PC-9 (cell line): ENCODE results near the gene RETREG2. TPM values are rescaled to one million over a fixed set of nuclear protein-coding genes. Genes with fewer than 3 reads are reported as not detected.

Experiments used
- BruUV-seq: library from RNA; stranded (reverse); fragments of 400-500 nt; replicated peaks from 2 replicates; lab custom pipeline; 2021; lab: Mats Ljungman, UMichigan
- CTCF ChIA-PET: fragments of 300-600 bp; sonication (Branson Sonifier 250); formaldehyde crosslinking; loops from one replicate; lab custom pipeline; 2022; ENCODE audit warnings: antibody characterized with exemption; lab: Charles Lee
- POLR2A ChIA-PET: fragments of 300-600 bp; sonication (Branson Sonifier 250); formaldehyde crosslinking; loops from one replicate; lab custom pipeline; 2022; ENCODE audit warnings: antibody characterized with exemption; ENCODE audit not compliant: unreplicated experiment; lab: Charles Lee
- DNase-seq, 2 experiments: peaks; one replicate each; pipeline versions ENCODE4 v3.0.0 to v3.0.0-alpha.2; 2015 to 2022; ENCODE audit warnings: mixed read lengths in 1 of 2
- H2AFZ ChIP-seq: fragments of 200-600 bp; sonication (generic); 2 replicates; pipeline ENCODE4 v1.8.1; 2017; ENCODE audit warnings: antibody characterized with exemption
- H3F3A ChIP-seq: fragments of 200-600 bp; sonication (generic); 2 replicates; pipeline ENCODE4 v1.8.1; 2017; ENCODE audit warnings: antibody characterized with exemption, mild to moderate bottlenecking, low read depth; ENCODE audit not compliant: insufficient read depth
- H3K27ac ChIP-seq: fragments of 200-600 bp; sonication (generic); 2 replicates; pipeline ENCODE4 v1.6.1; 2016; ENCODE audit warnings: mixed run types
- H3K27me3 ChIP-seq: fragments of 200-600 bp; sonication (generic); 2 replicates; pipeline ENCODE4 v1.6.1; 2016; ENCODE audit warnings: low read depth, mixed run types; ENCODE audit not compliant: insufficient read depth
- H3K36me3 ChIP-seq: fragments of 200-600 bp; sonication (generic); 2 replicates; pipeline ENCODE4 v1.6.1; 2016; ENCODE audit warnings: low read depth, mixed run types
- H3K4me1 ChIP-seq: fragments of 200-600 bp; sonication (generic); replicated peaks from 2 replicates; pipeline ENCODE4 v1.6.1; 2016; ENCODE audit warnings: mixed run types; ENCODE audit not compliant: insufficient read depth
- H3K4me2 ChIP-seq: fragments of 200-600 bp; sonication (generic); 2 replicates; pipeline ENCODE4 v1.6.1; 2017; ENCODE audit warnings: mixed run types
- H3K4me3 ChIP-seq: fragments of 200-600 bp; sonication (generic); 2 replicates; pipeline ENCODE4 v1.6.1; 2016; ENCODE audit warnings: mixed run types
- H3K79me2 ChIP-seq: fragments of 200-600 bp; sonication (generic); 2 replicates; pipeline ENCODE4 v1.6.1; 2017; ENCODE audit warnings: low read depth, mixed run types
- H3K9me2 ChIP-seq: fragments of 200-600 bp; sonication (generic); 2 replicates; pipeline ENCODE4 v1.8.1; 2017; ENCODE audit warnings: mild to moderate bottlenecking; ENCODE audit not compliant: insufficient read depth
- H3K9me3 ChIP-seq: fragments of 200-600 bp; sonication (generic); 2 replicates; pipeline ENCODE4 v1.8.1; 2016; ENCODE audit warnings: low read depth; ENCODE audit not compliant: insufficient read depth
- H4K20me1 ChIP-seq: fragments of 200-600 bp; sonication (generic); 2 replicates; pipeline ENCODE4 v1.8.1; 2017; ENCODE audit not compliant: insufficient read depth
- EZH2 ChIP-seq: fragments of 200-600 bp; sonication (generic); IDR thresholded peaks from 2 replicates; pipeline ENCODE4 v1.8.0; 2017; ENCODE audit warnings: antibody characterized with exemption, low read depth
- intact Hi-C: fragments of 100-400 bp; cut with micrococcal nuclease; formaldehyde crosslinking; loops from one replicate; pipeline ENCODE4 v1.10.0; 2022; ENCODE audit not compliant: unreplicated experiment
- total RNA-seq: library from RNA; stranded (reverse); gene quantifications from 2 replicates; pipeline ENCODE4 v1.2.3, GENCODE V29; 2021
- TF ChIP-seq, protein P1 (sequence below): fragments of 200-600 bp; sonication (generic); conservative IDR thresholded peaks from 2 replicates; pipeline ENCODE4 v1.6.1; 2017; ENCODE audit warnings: mixed run types, antibody characterized with exemption, mild to moderate bottlenecking, moderate library complexity

Gene RETREG2
- total RNA-seq, 1 experiment from 2014 or later: 84.4 TPM

DNA sequence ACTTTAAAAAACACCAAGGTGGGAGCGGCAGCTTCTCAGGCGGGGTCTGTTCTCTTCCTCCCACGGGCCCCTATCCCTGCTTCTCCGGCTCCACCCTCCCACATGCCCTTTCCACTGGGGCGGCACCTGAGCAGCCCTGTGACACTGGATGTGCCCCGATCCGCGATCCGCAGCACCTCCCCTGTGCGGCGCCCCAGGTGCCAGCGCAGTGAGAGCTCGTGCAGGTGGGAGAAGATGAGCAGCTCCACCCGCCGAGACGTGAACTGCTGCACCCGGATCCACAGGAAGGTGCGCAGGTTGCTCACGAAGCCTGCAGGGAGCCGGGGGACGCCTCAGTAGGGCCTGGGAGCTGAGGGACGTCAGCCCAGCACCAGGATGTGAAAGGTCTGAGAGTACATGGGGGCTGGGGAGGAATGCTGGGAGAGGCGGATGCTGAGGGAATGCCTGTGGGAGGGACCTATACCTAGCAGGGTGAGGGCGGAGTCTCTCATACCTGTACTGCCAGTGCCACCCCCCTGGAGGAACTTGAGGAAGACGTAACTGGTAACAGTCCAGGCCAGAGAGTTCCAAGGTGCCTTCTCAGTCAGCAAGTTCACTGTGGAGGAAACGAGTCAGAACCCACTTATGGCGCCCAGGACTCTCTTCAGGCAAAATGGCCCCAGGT lies 37.9 kb downstream of the RETREG2 start:
- BruUV-seq: no TSS peak
- Histone ChIP-seq H3K36me3 (no peaks in the 10 kb centered on the region), H3F3A (peaks cover 16% of the 10 kb centered on the region; the same call in 1 of the 2 replicates), H3K9me2 (no peaks in the 10 kb centered on the region), H2AFZ (no peak overlapping the region), H3K9me3 (no peaks in the 10 kb centered on the region), H3K27me3 (no peaks in the 10 kb centered on the region), H3K79me2 (peaks cover 7% of the 10 kb centered on the region), H3K4me1 (peaks cover 13% of the 10 kb centered on the region), H3K27ac (no peak overlapping the region), H3K4me2 (no peak overlapping the region), H4K20me1 (no peaks in the 10 kb centered on the region), H3K4me3 (no peak overlapping the region)
- ChIA-PET POLR2A (no interaction called here), CTCF (interaction anchor here (0.5 to 0.6 kb wide), 2 partner anchors 9 to 32 kb away, joined by 3 read pairs; partner anchors contain the start of gene ZFAND2B)
- TF ChIP-seq EZH2: no peak
- TF ChIP-seq, protein P1, sequence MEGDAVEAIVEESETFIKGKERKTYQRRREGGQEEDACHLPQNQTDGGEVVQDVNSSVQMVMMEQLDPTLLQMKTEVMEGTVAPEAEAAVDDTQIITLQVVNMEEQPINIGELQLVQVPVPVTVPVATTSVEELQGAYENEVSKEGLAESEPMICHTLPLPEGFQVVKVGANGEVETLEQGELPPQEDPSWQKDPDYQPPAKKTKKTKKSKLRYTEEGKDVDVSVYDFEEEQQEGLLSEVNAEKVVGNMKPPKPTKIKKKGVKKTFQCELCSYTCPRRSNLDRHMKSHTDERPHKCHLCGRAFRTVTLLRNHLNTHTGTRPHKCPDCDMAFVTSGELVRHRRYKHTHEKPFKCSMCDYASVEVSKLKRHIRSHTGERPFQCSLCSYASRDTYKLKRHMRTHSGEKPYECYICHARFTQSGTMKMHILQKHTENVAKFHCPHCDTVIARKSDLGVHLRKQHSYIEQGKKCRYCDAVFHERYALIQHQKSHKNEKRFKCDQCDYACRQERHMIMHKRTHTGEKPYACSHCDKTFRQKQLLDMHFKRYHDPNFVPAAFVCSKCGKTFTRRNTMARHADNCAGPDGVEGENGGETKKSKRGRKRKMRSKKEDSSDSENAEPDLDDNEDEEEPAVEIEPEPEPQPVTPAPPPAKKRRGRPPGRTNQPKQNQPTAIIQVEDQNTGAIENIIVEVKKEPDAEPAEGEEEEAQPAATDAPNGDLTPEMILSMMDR: no peak
- no peak for DNase-seq
- intact Hi-C loops: no loop called here

DNA sequence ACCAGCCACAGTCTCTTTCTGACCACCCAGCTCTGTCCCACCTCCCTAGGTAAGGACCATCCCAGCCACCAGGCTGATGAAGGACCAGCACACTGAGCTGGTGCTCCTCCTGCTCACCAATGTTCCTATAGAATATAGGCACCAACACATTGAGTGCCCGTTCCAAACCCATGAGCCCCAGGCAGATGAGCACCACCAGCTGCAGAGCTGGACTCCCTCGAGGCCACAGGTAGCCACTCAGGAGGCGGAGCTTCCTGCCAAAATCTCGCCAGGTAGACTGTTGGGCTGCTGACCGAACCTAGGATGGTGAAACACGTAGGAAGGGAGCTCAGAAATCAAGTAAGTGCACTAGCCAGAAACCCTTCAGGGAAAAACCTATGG lies 38.5 kb downstream of the RETREG2 start:
- Histone ChIP-seq H3F3A (peaks cover 16% of the 10 kb centered on the region; the same call in 1 of the 2 replicates), H2AFZ (no peak overlapping the region)
- intact Hi-C loops: no loop called here

DNA sequence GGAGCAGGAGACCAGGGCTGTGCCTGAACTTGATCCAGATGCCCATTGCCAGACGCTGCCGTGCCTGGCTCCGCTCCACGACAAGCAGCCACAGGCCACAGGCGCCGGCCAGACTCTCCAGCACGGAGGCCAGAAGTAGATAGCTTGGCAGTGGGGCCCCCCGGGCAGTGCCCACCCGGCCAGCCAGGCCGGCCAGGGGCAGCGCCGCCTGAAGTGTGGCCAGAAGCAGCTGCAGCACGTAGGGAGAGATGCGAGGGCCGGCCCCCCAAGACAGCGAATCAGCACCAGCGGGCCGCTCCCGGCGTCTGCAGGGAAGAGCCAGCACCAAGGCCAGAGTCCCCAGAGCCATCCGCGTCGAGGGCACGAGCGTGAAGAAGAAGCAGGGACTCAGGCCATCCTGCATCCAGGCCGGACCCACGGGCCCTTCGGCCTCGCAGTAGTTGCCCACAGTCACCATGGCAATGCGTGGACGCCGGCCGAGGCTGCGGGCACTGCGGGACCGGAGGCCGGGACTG lies 40.2 kb downstream of the RETREG2 start:
- BruUV-seq: TSS peak; percentile 49

More for the DNA sequence above, 38.5 kb downstream of the RETREG2 start:
- Histone ChIP-seq H3K27ac (peak overlapping the region; percentile 90; the same call in 1 of the 2 replicates), H3K9me2 (no peaks in the 10 kb centered on the region), H3K36me3 (no peaks in the 10 kb centered on the region), H3K4me3 (no peak overlapping the region), H3K4me2 (no peak overlapping the region), H4K20me1 (no peaks in the 10 kb centered on the region), H3K9me3 (no peaks in the 10 kb centered on the region), H3K27me3 (no peaks in the 10 kb centered on the region), H3K79me2 (peaks cover 7% of the 10 kb centered on the region), H3K4me1 (peaks cover 13% of the 10 kb centered on the region)
- TF ChIP-seq EZH2: no peak
- TF ChIP-seq, protein P1: no peak
- DNase-seq: no peak
- BruUV-seq: no TSS peak
- POLR2A ChIA-PET: no interaction called here
- CTCF ChIA-PET: interaction anchor here (0.5 to 1.3 kb wide), 3 partner anchors 10 to 79 kb away, joined by 3 to 5 read pairs (median 3); partner anchors contain the start of gene ZFAND2B

More for the DNA sequence above, 40.2 kb downstream of the RETREG2 start:
- Histone ChIP-seq H3K4me2 (peak overlapping the region; percentile 91), H3K27me3 (no peaks in the 10 kb centered on the region), H3K4me1 (peaks cover 13% of the 10 kb centered on the region), H4K20me1 (no peaks in the 10 kb centered on the region), H3K36me3 (no peaks in the 10 kb centered on the region), H3K9me3 (no peaks in the 10 kb centered on the region), H3K9me2 (no peaks in the 10 kb centered on the region), H3K4me3 (peak overlapping the region; percentile 64), H3K79me2 (peaks cover 7% of the 10 kb centered on the region), H3F3A (peaks cover 16% of the 10 kb centered on the region; the same call in 1 of the 2 replicates), H3K27ac (peak overlapping the region; percentile 90), H2AFZ (peak overlapping the region; percentile 75)
- no peak for TF ChIP-seq EZH2
- TF ChIP-seq, protein P1: no peak
- DNase-seq: peak; percentile 60 to 63
- intact Hi-C loops: loop anchor here (1.0 to 2.0 kb wide), 5 partner anchors 41 to 76 kb away; partner anchors contain the start of genes DNAJB2 and NHEJ1
- POLR2A ChIA-PET: interaction anchor here (0.6 to 1.1 kb wide), 4 partner anchors 10 to 56 kb away, joined by 4 to 17 read pairs (median 6); no protein-coding TSS in a partner anchor
- CTCF ChIA-PET: interaction anchor here (0.5 kb wide), 1 partner anchor 49 kb away, joined by 7 read pairs; no protein-coding TSS in a partner anchor
